HepG2 (cell line): ENCODE results near the gene YBX2. TPM values are rescaled to one million over a fixed set of nuclear protein-coding genes. Genes with fewer than 3 reads are reported as not detected.
A peak's percentile ranks its signal among the peaks of the same experiment; 100 is the strongest.

Experiments used
- CEBPZ ChIP-seq: IDR thresholded peaks from 2 replicates; pipeline ENCODE4 v1.6.1; 2012; ENCODE audit warnings: low read length, improper control_type of control experiment
- RERE ChIP-seq: IDR thresholded peaks from 2 replicates; pipeline ENCODE4 v1.6.1; 2016; ENCODE audit warnings: low read depth, missing genetic modification reagents, missing compliant biosample characterization
- ZNF10 ChIP-seq: sonication (generic); formaldehyde crosslinking; IDR thresholded peaks from 2 replicates; pipeline ENCODE4 v1.4.0; 2020; ENCODE audit warnings: mild to moderate bottlenecking, low read depth, missing genetic modification reagents, borderline replicate concordance
- ZNF34 ChIP-seq: sonication (generic); formaldehyde crosslinking; IDR thresholded peaks from 2 replicates; pipeline ENCODE4 v1.4.0; 2020; ENCODE audit warnings: mild to moderate bottlenecking, missing genetic modification reagents, borderline replicate concordance
- ZNF564 ChIP-seq: sonication (generic); formaldehyde crosslinking; IDR thresholded peaks from 2 replicates; pipeline ENCODE4 v1.8.1; 2023; ENCODE audit warnings: mild to moderate bottlenecking, missing genetic modification reagents
- polyA plus RNA-seq, 8 experiments: library from polyadenylated mRNA; depleted of rRNA in 3 of 8; stranded (reverse) in 7 of 8; unstranded in 1 of 8; fragments of >200 nt; fragmentation: Illumina TruSeq in 4 of 8; extraction: Trizol in 4 of 8; gene quantifications; 2 replicates each; pipeline versions ENCODE4 v1.2.1 to v1.2.3, GENCODE V29; 2011 to 2016; ENCODE audit warnings: low read depth in 4 of 8, missing spikeins in 1 of 8, mixed read lengths in 1 of 8; ENCODE audit not compliant: insufficient read depth in 1 of 8
- total RNA-seq, 5 experiments: library from RNA; depleted of rRNA; stranded (reverse); fragments of >200 nt; fragmentation: Illumina TruSeq; extraction: Trizol; gene quantifications; 2 replicates each; pipeline ENCODE4 v1.2.3, GENCODE V29; 2016; ENCODE audit warnings: low read depth in 1 of 5
- TF ChIP-seq, protein P1 (sequence below): sonication (generic); formaldehyde crosslinking; IDR thresholded peaks from 2 replicates; pipeline ENCODE4 v1.4.0; 2020; ENCODE audit warnings: low read depth, missing genetic modification reagents
- TF ChIP-seq, protein P2 (sequence below): sonication (generic); IDR thresholded peaks from 2 replicates; pipeline ENCODE4 v1.6.1; 2016; ENCODE audit warnings: low read depth, borderline replicate concordance

The YBX2 gene
- total and polyA plus RNA-seq, 2 of the 13 experiments (the other 11 are each of a cell fraction or from before 2014, with no cell fraction given): 0.12 to 0.22 TPM

DNA sequence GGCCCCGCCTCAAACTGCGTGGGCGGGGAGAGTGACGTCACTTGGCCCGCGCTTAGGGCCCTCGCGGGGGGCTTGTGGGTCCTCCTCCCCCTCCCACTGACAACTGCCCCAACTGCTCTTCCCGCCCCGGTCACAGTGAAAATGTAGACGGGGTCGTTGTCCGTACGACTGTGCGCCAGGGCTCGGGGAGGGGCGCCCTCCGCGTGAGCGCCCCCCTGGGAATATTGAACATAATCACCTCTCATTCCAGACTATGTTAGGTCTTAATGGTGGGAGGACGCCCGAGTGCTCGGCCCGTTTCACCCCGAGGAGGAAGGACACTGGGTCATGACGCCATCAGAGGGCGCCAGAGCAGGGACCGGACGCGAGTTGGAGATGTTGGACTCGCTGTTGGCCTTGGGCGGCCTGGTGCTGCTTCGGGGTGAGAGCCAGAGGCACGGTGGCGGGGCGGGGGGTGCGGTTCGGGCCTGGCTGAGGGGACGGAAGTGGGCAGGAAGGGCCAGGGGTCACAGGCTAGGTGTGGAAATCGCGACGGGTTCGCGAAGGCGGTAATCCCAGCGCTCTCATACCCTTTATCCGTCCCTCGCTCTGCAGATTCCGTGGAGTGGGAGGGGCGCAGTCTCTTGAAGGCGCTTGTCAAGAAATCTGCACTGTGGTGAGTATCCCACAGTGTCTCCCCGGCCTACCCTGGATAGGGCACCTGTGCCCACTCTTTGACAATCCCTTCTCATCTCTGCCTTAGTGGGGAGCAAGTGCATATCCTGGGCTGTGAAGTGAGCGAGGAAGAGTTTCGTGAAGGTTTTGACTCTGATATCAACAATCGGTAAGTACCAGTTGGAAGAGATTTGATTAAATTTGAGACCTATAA, 42.0 kb downstream of the YBX2 start, which contains the start of gene ELP5 (continued):
- TF ChIP-seq RERE (CRISPR knock-in tag) (peak; percentile 69; the same call in 1 of the 2 replicates), CEBPZ (no peak), ZNF564 (CRISPR knock-in tag) (0 out of 2 replicates have a peak, but pooled peaks have one; percentile 40), ZNF34 (CRISPR knock-in tag) (peak; percentile 57; the same call in 1 of the 2 replicates), ZNF10 (CRISPR knock-in tag) (no peak)
- TF ChIP-seq, protein P1, sequence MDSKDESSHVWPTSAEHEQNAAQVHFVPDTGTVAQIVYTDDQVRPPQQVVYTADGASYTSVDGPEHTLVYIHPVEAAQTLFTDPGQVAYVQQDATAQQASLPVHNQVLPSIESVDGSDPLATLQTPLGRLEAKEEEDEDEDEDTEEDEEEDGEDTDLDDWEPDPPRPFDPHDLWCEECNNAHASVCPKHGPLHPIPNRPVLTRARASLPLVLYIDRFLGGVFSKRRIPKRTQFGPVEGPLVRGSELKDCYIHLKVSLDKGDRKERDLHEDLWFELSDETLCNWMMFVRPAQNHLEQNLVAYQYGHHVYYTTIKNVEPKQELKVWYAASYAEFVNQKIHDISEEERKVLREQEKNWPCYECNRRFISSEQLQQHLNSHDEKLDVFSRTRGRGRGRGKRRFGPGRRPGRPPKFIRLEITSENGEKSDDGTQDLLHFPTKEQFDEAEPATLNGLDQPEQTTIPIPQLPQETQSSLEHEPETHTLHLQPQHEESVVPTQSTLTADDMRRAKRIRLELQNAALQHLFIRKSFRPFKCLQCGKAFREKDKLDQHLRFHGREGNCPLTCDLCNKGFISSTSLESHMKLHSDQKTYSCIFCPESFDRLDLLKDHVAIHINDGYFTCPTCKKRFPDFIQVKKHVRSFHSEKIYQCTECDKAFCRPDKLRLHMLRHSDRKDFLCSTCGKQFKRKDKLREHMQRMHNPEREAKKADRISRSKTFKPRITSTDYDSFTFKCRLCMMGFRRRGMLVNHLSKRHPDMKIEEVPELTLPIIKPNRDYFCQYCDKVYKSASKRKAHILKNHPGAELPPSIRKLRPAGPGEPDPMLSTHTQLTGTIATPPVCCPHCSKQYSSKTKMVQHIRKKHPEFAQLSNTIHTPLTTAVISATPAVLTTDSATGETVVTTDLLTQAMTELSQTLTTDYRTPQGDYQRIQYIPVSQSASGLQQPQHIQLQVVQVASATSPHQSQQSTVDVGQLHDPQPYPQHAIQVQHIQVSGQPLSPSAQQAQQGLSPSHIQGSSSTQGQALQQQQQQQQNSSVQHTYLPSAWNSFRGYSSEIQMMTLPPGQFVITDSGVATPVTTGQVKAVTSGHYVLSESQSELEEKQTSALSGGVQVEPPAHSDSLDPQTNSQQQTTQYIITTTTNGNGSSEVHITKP (CRISPR knock-in tag): peak; percentile 49; the same call in 1 of the 2 replicates
- TF ChIP-seq, protein P2, sequence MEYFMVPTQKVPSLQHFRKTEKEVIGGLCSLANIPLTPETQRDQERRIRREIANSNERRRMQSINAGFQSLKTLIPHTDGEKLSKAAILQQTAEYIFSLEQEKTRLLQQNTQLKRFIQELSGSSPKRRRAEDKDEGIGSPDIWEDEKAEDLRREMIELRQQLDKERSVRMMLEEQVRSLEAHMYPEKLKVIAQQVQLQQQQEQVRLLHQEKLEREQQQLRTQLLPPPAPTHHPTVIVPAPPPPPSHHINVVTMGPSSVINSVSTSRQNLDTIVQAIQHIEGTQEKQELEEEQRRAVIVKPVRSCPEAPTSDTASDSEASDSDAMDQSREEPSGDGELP: no peak
